Brain microvascular endothelial cell (primary cell): ENCODE data around the gene VPS29.

Source experiments
- DNase-seq: peaks from one replicate; pipeline ENCODE4 v3.0.0-alpha.2; 2020
- H3K27ac ChIP-seq: fragments of 250-450 bp; sonication (Bioruptor Pico); 2 replicates; pipeline ENCODE4 v1.5.1; 2020; ENCODE audit warnings: mild to moderate bottlenecking, moderate library complexity
- H3K27me3 ChIP-seq: fragments of 250-450 bp; sonication (Bioruptor Pico); replicated peaks from 2 replicates; pipeline ENCODE4 v1.5.1; 2020; ENCODE audit warnings: mild to moderate bottlenecking
- H3K36me3 ChIP-seq: fragments of 250-450 bp; sonication (Bioruptor Pico); replicated peaks from 2 replicates; pipeline ENCODE4 v1.5.1; 2020; ENCODE audit warnings: mild to moderate bottlenecking
- H3K4me3 ChIP-seq: 2 replicates; pipeline ENCODE4 v1.5.1; 2011; ENCODE audit warnings: low read depth, mild to moderate bottlenecking, control low read depth, low read length, moderate library complexity
- CTCF ChIP-seq: IDR thresholded peaks from 2 replicates; pipeline ENCODE4 v1.5.1; 2011; ENCODE audit warnings: low read depth, mild to moderate bottlenecking, moderate library complexity, low read length, control low read depth, inconsistent platforms; ENCODE audit errors: missing control alignments
- in situ Hi-C: cut with HindIII; loops from 2 replicates; pipeline ENCODE4 v1.10.0; 2017; ENCODE audit warnings: low sequenced_read_pairs, low pct_ligation_motif_present

VPS29 gene

GRCh38 chr12:110516995-110517394, 15.1 kb upstream of the VPS29 start:
- H3K27me3 ChIP-seq: no peaks in the 10 kb centered on the region
- in situ Hi-C loops: loop anchor here (25.0 kb wide), 1 partner anchor 95 kb away; the partner anchor contains the start of gene TCTN1
- no peaks in the 10 kb centered on the region for H3K36me3 ChIP-seq
- no peak for DNase-seq
- H3K27ac ChIP-seq: no peak overlapping the region
- no peak for TF ChIP-seq CTCF
- no peak overlapping the region for H3K4me3 ChIP-seq

GRCh38 chr12:110514363-110514762, 12.5 kb upstream of the VPS29 start:
- no peak overlapping the region for H3K4me3 ChIP-seq
- no peak for TF ChIP-seq CTCF
- no peak for DNase-seq
- in situ Hi-C loops: loop anchor here (25.0 kb wide), 1 partner anchor 98 kb away; the partner anchor contains the start of gene TCTN1
- H3K27me3 ChIP-seq: no peaks in the 10 kb centered on the region
- no peak overlapping the region for H3K27ac ChIP-seq
- H3K36me3 ChIP-seq: no peaks in the 10 kb centered on the region

- DNase-seq: no peak
- Histone ChIP-seq H3K27ac (no peak overlapping the region), H3K36me3 (no peaks in the 10 kb centered on the region), H3K27me3 (no peaks in the 10 kb centered on the region), H3K4me3 (no peak overlapping the region)
- in situ Hi-C loops: loop anchor here (25.0 kb wide), 1 partner anchor 98 kb away; the partner anchor contains the start of gene TCTN1
- no peak for TF ChIP-seq CTCF
Observed at GRCh38 chr12:110513842-110514241, 11.9 kb upstream of the VPS29 start.

GRCh38 chr12:110508071-110508586, 6.2 kb upstream of the VPS29 start:
- H3K4me3 ChIP-seq: no peak overlapping the region

GRCh38 chr12:110505332-110505731, 3.4 kb upstream of the VPS29 start:
- DNase-seq: no peak
- H3K36me3 ChIP-seq: no peaks in the 10 kb centered on the region
- in situ Hi-C loops: loop anchor here (25.0 kb wide), 1 partner anchor 107 kb away; the partner anchor contains the start of gene TCTN1
- no peak for TF ChIP-seq CTCF
- no peak overlapping the region for H3K27ac ChIP-seq
- H3K4me3 ChIP-seq: no peak overlapping the region
- H3K27me3 ChIP-seq: no peaks in the 10 kb centered on the region

More at GRCh38 chr12:110508071-110508586, 6.2 kb upstream of the VPS29 start:
- Histone ChIP-seq H3K36me3 (no peaks in the 10 kb centered on the region), H3K27ac (no peak overlapping the region), H3K27me3 (no peaks in the 10 kb centered on the region)
- no peak for TF ChIP-seq CTCF
- in situ Hi-C loops: loop anchor here (25.0 kb wide), 1 partner anchor 104 kb away; the partner anchor contains the start of gene TCTN1
- no peak for DNase-seq

GRCh38 chr12:110503432-110503831, 1.5 kb upstream of the VPS29 start:
- no peak for TF ChIP-seq CTCF
- Histone ChIP-seq H3K36me3 (no peaks in the 10 kb centered on the region), H3K27ac (no peak overlapping the region), H3K27me3 (no peaks in the 10 kb centered on the region), H3K4me3 (no peak overlapping the region)
- in situ Hi-C loops: loop anchor here (25.0 kb wide), 1 partner anchor 109 kb away; the partner anchor contains the start of gene TCTN1
- no peak for DNase-seq
